ENCODE measurements around the gene TMEM183A.

The TMEM183A gene

DNA sequence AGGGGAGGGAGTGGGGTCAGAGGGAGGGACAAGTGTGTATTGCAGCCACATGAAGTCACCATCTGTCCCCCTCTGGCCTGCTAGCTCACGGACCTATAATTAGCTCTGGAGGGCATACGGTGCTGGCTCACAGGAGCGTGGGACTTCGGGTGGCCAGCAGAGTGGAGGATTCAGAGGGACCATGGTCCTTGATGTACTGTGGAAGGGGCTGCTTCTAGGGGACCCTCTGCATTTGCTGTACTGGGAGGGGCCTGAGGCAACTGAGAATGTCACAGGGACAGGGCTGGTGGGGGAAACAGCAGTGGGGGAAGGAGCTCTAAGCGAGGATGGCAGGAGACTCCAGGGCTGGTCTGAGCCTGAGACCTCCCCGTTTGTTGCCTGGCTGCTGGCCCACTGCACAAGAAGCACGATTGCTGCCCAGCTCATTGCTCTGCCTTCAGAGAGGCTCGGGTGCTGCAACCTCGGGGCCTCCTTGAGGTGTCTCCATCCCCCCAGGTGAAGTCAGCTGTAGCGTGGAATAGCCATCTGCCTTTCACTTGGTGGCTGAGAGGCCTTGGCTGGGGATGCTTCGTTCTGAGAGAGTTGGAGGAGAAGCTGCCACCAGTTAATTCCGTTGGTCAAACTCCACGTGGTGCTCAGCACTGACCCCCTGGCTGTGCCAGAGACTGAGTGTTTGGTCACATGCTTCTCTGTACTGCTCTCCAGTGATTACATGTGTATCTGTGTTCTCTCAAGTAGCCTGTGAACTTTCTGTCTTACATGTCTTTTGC, 21.8 kb downstream of the TMEM183A start:
- H3K9me3 ChIP-seq (replicated peaks in 1 of 11), result 0 out of 22 replicates have a peak, but pooled peaks cover 0 to 6% (median 0%) of the 10 kb centered on the region in 11 experiments
- H3K4me1 ChIP-seq, result peaks cover 33 to 79% (median 68%) of the 10 kb centered on the region in 10 experiments
- peak overlapping the region in 2 of 11 experiments; percentile 23 to 31; a peak in 2 of 22 replicates for H3K27ac ChIP-seq
- no peak for TF ChIP-seq Cebpa-rat (IDR thresholded peaks at IDR 0.05)
- peaks cover 0 to 7% (median 0%) of the 10 kb centered on the region in 11 experiments; a peak in 2 of 22 replicates for H3K27me3 ChIP-seq
- peaks cover 0 to 18% (median 0%) of the 10 kb centered on the region in 11 experiments; a peak in 3 of 22 replicates for H4K20me1 ChIP-seq
- peak overlapping the region in 6 of 11 experiments; percentile 8 to 87 (median 50); a peak in 6 of 22 replicates for H3K9ac ChIP-seq
- H3K4me2 ChIP-seq, result peak overlapping the region in 10 of 11 experiments; percentile 87 to 100 (median 100); a peak in 19 of 22 replicates
- H3K4me3 ChIP-seq, result no peak overlapping the region
- H3K36me3 ChIP-seq, result peaks cover 11 to 34% (median 16%) of the 10 kb centered on the region in 11 experiments

DNA sequence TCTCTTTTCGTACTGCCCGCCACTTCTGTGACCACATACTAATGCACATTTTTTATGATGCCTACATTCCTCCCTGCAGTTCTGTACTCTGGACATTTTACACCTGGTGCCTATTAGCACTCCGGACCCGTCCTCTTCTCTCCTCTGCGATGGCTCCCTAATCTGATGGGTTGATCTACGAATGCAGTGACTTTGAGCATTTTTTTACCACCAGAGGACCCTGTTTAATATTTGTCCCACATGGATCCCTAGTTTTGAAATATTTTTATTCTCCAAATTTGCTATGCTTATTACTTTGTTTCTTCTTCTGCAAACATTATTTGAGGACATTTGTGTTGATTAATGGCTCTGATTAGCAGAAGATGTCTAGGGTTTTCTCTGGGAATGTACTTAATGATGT, 24.3 kb downstream of the TMEM183A start:
- Histone ChIP-seq H3K27me3 (peaks cover 0 to 7% (median 0%) of the 10 kb centered on the region in 11 experiments; a peak in 2 of 22 replicates), H3K9ac (no peak overlapping the region), H3K4me3 (no peak overlapping the region), H3K4me1 (peaks cover 52 to 100% (median 92%) of the 10 kb centered on the region in 10 experiments), H3K9me3 (replicated peaks in 1 of 11) (no peaks in the 10 kb centered on the region), H4K20me1 (peaks cover 0 to 43% (median 0%) of the 10 kb centered on the region in 11 experiments; a peak in 5 of 22 replicates), H3K36me3 (peaks cover 0 to 14% (median 0%) of the 10 kb centered on the region in 11 experiments; a peak in 4 of 22 replicates), H3K27ac (no peak overlapping the region), H3K4me2 (peak overlapping the region in 5 of 11 experiments; percentile 6 to 100 (median 95); a peak in 6 of 22 replicates)
- no peak for TF ChIP-seq Cebpa-rat (IDR thresholded peaks at IDR 0.05)

DNA sequence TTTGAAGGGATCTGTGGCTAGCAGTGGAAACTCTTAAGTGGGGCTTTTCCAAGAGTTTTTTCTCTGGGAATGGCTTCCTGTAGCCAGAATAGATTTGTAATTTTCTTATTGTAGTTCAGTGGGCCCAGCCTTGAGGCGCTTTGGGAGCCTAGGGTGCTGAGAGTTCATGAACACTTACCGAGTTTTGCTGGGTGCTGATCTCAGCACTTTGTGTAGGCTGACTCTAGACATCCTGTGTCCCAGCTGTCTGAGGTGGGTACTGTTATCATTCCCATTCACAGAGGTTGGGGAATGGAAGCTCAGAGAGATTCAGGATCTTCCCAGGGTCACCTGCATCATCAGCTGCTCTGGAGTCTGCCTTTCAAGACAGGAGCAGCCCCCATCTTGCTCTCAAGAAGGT, 26.1 kb downstream of the TMEM183A start:
- Histone ChIP-seq H3K4me3 (no peak overlapping the region), H3K9ac (peak overlapping the region in 4 of 11 experiments; percentile 15 to 42 (median 36); a peak in 8 of 22 replicates), H3K4me1 (peaks cover 59 to 100% (median 95%) of the 10 kb centered on the region in 10 experiments), H3K27me3 (no peaks in the 10 kb centered on the region), H3K9me3 (replicated peaks in 1 of 11) (no peaks in the 10 kb centered on the region), H3K27ac (peak overlapping the region in 7 of 11 experiments; percentile 0 to 89 (median 52); a peak in 12 of 22 replicates), H3K36me3 (peaks cover 0 to 14% (median 0%) of the 10 kb centered on the region in 11 experiments; a peak in 4 of 22 replicates), H3K4me2 (peak overlapping the region; percentile 31 to 100 (median 87); a peak in 21 of 22 replicates), H4K20me1 (peaks cover 0 to 61% (median 0%) of the 10 kb centered on the region in 11 experiments; a peak in 6 of 22 replicates)
- no peak for TF ChIP-seq Cebpa-rat (IDR thresholded peaks at IDR 0.05)

DNA sequence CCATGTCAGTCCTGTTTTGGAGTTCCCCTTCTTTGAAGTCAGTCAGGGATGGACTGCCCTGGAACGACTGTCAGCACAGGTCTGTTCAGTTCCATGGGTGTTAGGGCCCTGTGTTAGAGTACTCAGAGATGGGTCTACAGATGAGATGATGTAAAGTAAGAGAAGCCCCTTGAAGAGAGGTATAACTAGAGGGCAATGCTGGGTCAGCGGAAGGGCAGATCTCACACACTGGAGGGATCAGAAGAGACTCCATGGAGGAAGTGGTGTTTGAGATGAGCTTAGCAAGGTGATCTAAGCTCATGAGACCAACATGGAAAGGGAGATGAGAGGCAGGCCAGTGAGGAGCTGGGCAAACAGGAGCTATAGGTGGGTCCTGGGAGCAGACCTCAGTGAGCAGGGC, 26.7 kb downstream of the TMEM183A start:
- H3K27ac ChIP-seq, result peak overlapping the region in 5 of 11 experiments; percentile 2 to 89 (median 52); a peak in 8 of 22 replicates
- peaks cover 59 to 100% (median 95%) of the 10 kb centered on the region in 10 experiments for H3K4me1 ChIP-seq
- H3K4me2 ChIP-seq, result peak overlapping the region; percentile 31 to 100 (median 87); a peak in 20 of 22 replicates
- no peaks in the 10 kb centered on the region for H3K9me3 ChIP-seq (replicated peaks in 1 of 11)
- H4K20me1 ChIP-seq, result peaks cover 0 to 68% (median 0%) of the 10 kb centered on the region in 11 experiments; a peak in 8 of 22 replicates
- no peak for TF ChIP-seq Cebpa-rat (IDR thresholded peaks at IDR 0.05)
- H3K4me3 ChIP-seq, result no peak overlapping the region
- H3K9ac ChIP-seq, result peak overlapping the region in 1 of 11 experiments; percentile 22; a peak in 1 of 22 replicates
- peaks cover 0 to 14% (median 0%) of the 10 kb centered on the region in 11 experiments; a peak in 4 of 22 replicates for H3K36me3 ChIP-seq
- H3K27me3 ChIP-seq, result no peaks in the 10 kb centered on the region

DNA sequence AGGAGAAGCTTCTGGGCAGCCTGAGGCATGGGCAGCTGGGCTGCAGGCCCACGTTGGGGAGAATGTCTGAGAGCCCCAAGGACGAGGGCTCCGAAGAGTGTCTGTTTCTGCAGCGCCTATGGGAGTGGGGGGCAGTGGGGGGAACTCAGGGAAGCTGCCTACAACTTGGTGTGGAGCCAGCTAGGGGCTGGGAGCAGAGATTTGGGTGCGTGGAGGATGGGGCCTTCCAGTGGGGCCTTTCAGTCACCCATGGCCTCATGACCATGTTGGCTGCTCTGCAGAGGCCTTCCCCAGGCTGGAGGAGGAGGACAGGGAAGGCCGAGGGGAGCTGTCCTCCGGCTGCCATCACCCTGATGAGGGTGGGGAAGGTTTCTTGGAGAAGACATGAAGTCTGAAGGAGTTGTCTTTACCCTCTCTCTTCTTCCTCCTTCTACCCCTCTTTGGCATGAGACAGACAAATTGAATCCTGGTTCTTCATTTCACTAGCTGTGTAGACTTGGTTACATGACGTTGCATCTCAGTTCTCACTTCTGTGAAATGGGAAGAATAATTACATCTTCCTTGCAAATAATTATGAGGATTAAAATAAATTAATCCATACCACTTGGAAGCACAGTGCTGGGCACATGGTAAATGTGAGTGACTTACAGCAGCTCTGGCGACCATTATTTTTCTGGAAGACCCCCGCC, 27.4 kb downstream of the TMEM183A start:
- Histone ChIP-seq H3K4me2 (peak overlapping the region; percentile 79 to 100 (median 89)), H3K9ac (peak overlapping the region in 3 of 11 experiments; percentile 66 to 73 (median 71); a peak in 5 of 22 replicates), H3K27me3 (no peaks in the 10 kb centered on the region), H3K27ac (peak overlapping the region in 6 of 11 experiments; percentile 2 to 89 (median 80); a peak in 9 of 22 replicates), H3K4me1 (peaks cover 60 to 100% (median 95%) of the 10 kb centered on the region in 10 experiments), H4K20me1 (peaks cover 0 to 66% (median 0%) of the 10 kb centered on the region in 11 experiments; a peak in 8 of 22 replicates), H3K4me3 (no peak overlapping the region), H3K36me3 (peaks cover 0 to 14% (median 0%) of the 10 kb centered on the region in 11 experiments; a peak in 4 of 22 replicates), H3K9me3 (replicated peaks in 1 of 11) (no peaks in the 10 kb centered on the region)
- no peak for TF ChIP-seq Cebpa-rat (IDR thresholded peaks at IDR 0.05)

DNA sequence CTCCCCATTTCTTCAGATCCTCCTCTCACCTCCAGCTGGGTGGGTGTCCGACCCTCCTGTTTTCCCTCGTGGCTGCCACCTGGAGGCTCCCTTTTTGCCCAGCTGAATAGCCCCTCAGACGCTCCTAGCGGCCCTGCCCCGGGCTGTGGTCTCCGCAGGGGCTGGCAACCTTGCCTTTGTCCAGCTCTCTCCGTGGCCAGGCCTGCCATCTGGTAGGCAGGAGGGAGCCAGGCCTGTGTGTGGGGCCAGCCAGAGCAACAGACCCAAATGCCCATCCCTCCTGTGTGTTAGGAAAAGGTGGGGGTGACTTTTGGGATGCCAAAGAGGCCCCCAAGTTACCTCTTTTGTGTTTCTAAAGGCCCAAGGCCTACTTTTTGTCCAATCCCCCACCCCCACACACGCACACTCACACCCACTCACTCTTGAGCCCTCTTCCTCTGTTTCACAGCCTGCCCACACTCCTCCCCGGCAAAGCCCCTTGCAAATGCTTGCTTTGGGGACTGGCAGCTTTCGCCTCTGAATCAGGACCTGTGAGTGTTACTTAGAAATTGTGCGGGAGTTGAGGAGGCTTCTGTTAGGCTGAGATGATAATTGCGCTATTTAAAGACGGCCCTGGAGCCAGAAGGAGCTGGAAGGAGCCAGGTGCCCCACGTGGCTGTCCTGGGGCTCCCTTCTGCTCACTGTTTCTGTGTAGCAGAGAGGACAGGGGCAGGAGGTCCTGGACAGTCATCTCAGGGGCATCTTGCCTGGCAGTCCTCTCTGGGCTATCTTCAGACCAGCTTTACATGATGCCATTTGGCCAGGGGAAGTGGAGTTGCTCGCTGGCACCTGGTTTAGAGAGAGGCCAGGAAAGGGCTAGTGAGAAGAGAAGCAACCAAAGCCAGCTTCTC, 28.2 kb downstream of the TMEM183A start:
- H4K20me1 ChIP-seq, result peaks cover 0 to 74% (median 0%) of the 10 kb centered on the region in 11 experiments; a peak in 8 of 22 replicates
- TF ChIP-seq Cebpa-rat (IDR thresholded peaks at IDR 0.05), result no peak
- peak overlapping the region; percentile 79 to 100 (median 89) for H3K4me2 ChIP-seq
- H3K27me3 ChIP-seq, result no peaks in the 10 kb centered on the region
- peaks cover 0 to 12% (median 0%) of the 10 kb centered on the region in 11 experiments; a peak in 5 of 22 replicates for H3K36me3 ChIP-seq
- H3K9ac ChIP-seq, result peak overlapping the region in 7 of 11 experiments; percentile 11 to 79 (median 66); a peak in 11 of 22 replicates
- peak overlapping the region in 8 of 11 experiments; percentile 14 to 89 (median 74); a peak in 12 of 22 replicates for H3K27ac ChIP-seq
- H3K9me3 ChIP-seq (replicated peaks in 1 of 11), result no peaks in the 10 kb centered on the region
- H3K4me1 ChIP-seq, result peaks cover 65 to 100% (median 95%) of the 10 kb centered on the region in 10 experiments
- H3K4me3 ChIP-seq, result no peak overlapping the region

DNA sequence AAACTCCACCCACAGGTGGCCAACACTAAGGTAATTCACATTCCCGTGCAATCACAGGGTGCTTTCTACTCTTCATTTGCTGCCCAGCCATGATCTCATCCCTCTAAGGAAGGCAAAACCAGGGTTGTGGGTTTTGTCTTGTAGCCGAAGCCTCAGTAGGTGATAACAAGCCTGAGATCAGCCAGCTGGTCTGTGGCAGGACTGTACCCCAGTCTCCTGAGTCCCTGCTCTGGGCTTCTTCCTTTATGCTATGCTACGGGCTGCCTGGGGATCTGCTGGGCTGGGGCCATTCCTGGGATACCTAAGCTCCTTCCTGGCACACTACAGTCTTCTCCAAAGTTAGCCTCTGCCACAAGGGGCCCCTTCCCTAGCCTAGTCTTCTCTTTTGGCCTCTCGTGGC, 29.0 kb downstream of the TMEM183A start:
- Histone ChIP-seq H3K27ac (peak overlapping the region in 7 of 11 experiments; percentile 35 to 89 (median 78); a peak in 14 of 22 replicates), H4K20me1 (peaks cover 0 to 82% (median 0%) of the 10 kb centered on the region in 11 experiments; a peak in 8 of 22 replicates), H3K4me3 (no peak overlapping the region)

More for the DNA sequence above, 29.0 kb downstream of the TMEM183A start:
- H3K9ac ChIP-seq, result peak overlapping the region in 7 of 11 experiments; percentile 11 to 79 (median 66); a peak in 13 of 22 replicates
- H3K4me2 ChIP-seq, result peak overlapping the region; percentile 79 to 100 (median 89)
- H3K36me3 ChIP-seq, result peaks cover 0 to 7% (median 0%) of the 10 kb centered on the region in 11 experiments; a peak in 3 of 22 replicates
- no peaks in the 10 kb centered on the region for H3K27me3 ChIP-seq
- peaks cover 65 to 100% (median 98%) of the 10 kb centered on the region in 10 experiments for H3K4me1 ChIP-seq
- H3K9me3 ChIP-seq (replicated peaks in 1 of 11), result no peaks in the 10 kb centered on the region
- TF ChIP-seq Cebpa-rat (IDR thresholded peaks at IDR 0.05), result no peak

Measured in BLaER1 treated with 17β-estradiol and CSF1 and Interleukin-3, amounts not matched to agents 10 nM and 100 nM (cell line).